Spleen (tissue), 11 donors: ENCODE data around the gene FNBP1. TPM values are rescaled to one million over a fixed set of nuclear protein-coding genes. Genes with fewer than 3 reads are reported as not detected.

ENCODE experiments used
- DNase-seq: peaks from one replicate; pipeline ENCODE4 v3.0.0-alpha.2; 2020
- H3K27ac ChIP-seq, 8 donors: fragments of 200-600 bp; sonication (generic) in 7 of 8; 1 replicate in 4 of 8; 2 replicates in 4 of 8; pipeline versions ENCODE4 v1.5.0 to v1.8.0; 2016 to 2021; ENCODE audit warnings: inconsistent platforms in 4 of 8, mild to moderate bottlenecking in 4 of 8, moderate library complexity in 1 of 8
- H3K27me3 ChIP-seq, 7 donors: fragments of 200-600 bp; sonication (generic) in 6 of 7; replicated peaks in 1 of 7; 1 replicate in 4 of 7; 2 replicates in 3 of 7; pipeline versions ENCODE4 v1.5.0 to v1.8.0; 2016 to 2021; ENCODE audit warnings: inconsistent platforms in 3 of 7, mild to moderate bottlenecking in 1 of 7
- H3K36me3 ChIP-seq, 6 donors: fragments of 200-600 bp; sonication (generic) in 5 of 6; 1 replicate in 4 of 6; 2 replicates in 2 of 6; pipeline versions ENCODE4 v1.5.0 to v1.8.0; 2016 to 2021; ENCODE audit warnings: inconsistent platforms in 2 of 6
- H3K4me1 ChIP-seq, 6 donors: fragments of 200-600 bp; sonication (generic) in 5 of 6; 1 replicate in 3 of 6; 2 replicates in 3 of 6; pipeline versions ENCODE4 v1.5.0 to v1.8.0; 2016 to 2021; ENCODE audit warnings: inconsistent platforms in 3 of 6
- H3K4me3 ChIP-seq, 8 donors: fragments of 200-600 bp; sonication (generic) in 7 of 8; 1 replicate in 4 of 8; 2 replicates in 4 of 8; pipeline versions ENCODE4 v1.5.0 to v1.8.0; 2016 to 2021; ENCODE audit warnings: inconsistent platforms in 4 of 8, mild to moderate bottlenecking in 4 of 8, moderate library complexity in 2 of 8
- H3K9me3 ChIP-seq, 8 donors: fragments of 200-600 bp; sonication (generic) in 7 of 8; 1 replicate in 4 of 8; 2 replicates in 4 of 8; pipeline versions ENCODE4 v1.5.0 to v1.8.0; 2016 to 2021; ENCODE audit warnings: inconsistent platforms in 4 of 8
- POLR2A ChIP-seq, 3 donors: fragments of 450-650 bp; IDR thresholded peaks; one replicate each; pipeline ENCODE4 v1.5.1; 2017; ENCODE audit warnings: antibody characterized with exemption in 3 of 3, mild to moderate bottlenecking in 1 of 3
- POLR2AphosphoS5 ChIP-seq, 3 donors: sonication (generic); formaldehyde crosslinking; IDR thresholded peaks; one replicate each; pipeline ENCODE4 v1.5.1; 2017; ENCODE audit warnings: antibody characterized with exemption in 3 of 3
- WGBS, 5 donors: extraction: QIAGEN DNeasy Blood & Tissue Kit in 3 of 5; methylation state at CpG; one replicate each; pipeline versions ENCODE4 v1.1.5 to v1.1.7; 2013 to 2018; 5-methylcytosine and 5-hydroxymethylcytosine counted together
- intact Hi-C: fragments of 100-400 bp; cut with DNase I; formaldehyde crosslinking; loops from one replicate; pipeline ENCODE4 v1.15.0; 2023; ENCODE audit warnings: low total_unique reads
- polyA plus RNA-seq, 3 donors: library from polyadenylated mRNA; stranded (reverse); fragments of 200-250 nt; gene quantifications; one replicate each; pipeline ENCODE4 v1.2.1, GENCODE V29; 2013
- total RNA-seq, 7 donors: library from RNA; depleted of rRNA in 3 of 7; stranded (reverse); fragments of >200 nt in 3 of 7; fragmentation: NEBNext Ultra II Directional in 4 of 7; extraction: Animal tissue kit (Norgen Biotek cat#: 25700) in 4 of 7; gene quantifications; one replicate each; pipeline versions ENCODE4 v1.1.0 to v1.2.1, GENCODE V29; 2016 to 2021
- TF ChIP-seq, protein P1 (sequence below), 11 experiments: fragments of 200-600 bp in 7 of 11; fragments of 450-650 bp in 4 of 11; sonication (generic) in 4 of 11; IDR thresholded peaks in 8 of 11; conservative IDR thresholded peaks in 3 of 11; 1 replicate in 7 of 11; 2 replicates in 4 of 11; pipeline versions ENCODE4 v1.4.0 to v1.8.0; 2016 to 2021; ENCODE audit warnings: antibody characterized with exemption in 11 of 11, inconsistent platforms in 4 of 11, mild to moderate bottlenecking in 1 of 11
- donor health status: healthy with polysubstance abuse.
- donor health status: DM: no; HTN: no; CAD: no; lungs with moderate emphysema.
- donor health status: DM: no; HTN: no; CAD: no.
- donor health status: Bipolar disorder and iron deficiency.
- donor health status: healthy.
- donor health status: DM: no; HTN: no; CAD: no.
- donor health status: DM: yes; HTN: yes; CAD: no.

FNBP1 gene
- total and polyA plus RNA-seq, 10 donors = 40.6 to 156 (median 146) TPM

DNA sequence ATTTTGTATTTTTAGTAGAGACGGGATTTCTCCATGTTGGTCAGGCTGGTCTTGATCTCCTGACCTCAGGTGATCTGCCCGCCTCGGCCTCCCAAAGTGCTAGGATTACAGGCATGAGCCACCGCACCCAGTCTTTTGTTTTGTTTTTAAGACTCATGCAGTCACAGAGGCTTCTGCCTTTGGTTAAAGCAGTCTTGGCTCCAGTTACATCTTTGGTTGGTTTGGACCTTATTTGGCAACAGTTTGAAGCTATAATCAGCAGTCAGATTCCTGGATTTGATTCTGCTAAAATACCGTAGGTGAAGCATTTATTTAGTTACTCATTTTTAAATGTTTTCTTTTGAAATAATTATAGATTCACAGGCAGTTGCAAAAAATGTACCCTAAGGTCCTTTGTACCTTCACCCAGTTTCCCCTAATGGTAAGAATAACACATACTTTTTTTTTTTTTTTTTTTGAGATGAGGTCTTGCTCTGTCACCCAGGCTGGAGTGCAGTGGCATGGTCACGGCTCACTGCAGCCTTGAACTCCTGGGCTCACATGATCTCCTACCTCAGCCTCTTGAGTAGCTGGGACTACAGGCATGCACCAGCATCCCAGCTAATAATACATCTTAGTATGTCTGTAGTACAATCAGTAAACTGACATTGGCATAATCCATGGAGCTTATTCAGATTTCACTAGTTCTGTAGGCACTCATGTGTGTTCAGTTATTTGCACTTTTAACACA lies 192.0 kb downstream of the FNBP1 start:
- H3K9me3 ChIP-seq = no peaks in the 10 kb centered on the region
- H3K36me3 ChIP-seq = peaks cover 4 to 74% (median 48%) of the 10 kb centered on the region in 6 donors
- 81 to 95% (median 93%) methylated on average over 6 of the region's 6 CpGs for WGBS, 5 donors
- peaks cover 0 to 47% (median 5%) of the 10 kb centered on the region in 6 donors for H3K4me1 ChIP-seq
- TF ChIP-seq POLR2A (IDR thresholded peaks at IDR 0.05) (no peak), POLR2AphosphoS5 (IDR thresholded peaks at IDR 0.05) (no peak)
- TF ChIP-seq, protein P1, sequence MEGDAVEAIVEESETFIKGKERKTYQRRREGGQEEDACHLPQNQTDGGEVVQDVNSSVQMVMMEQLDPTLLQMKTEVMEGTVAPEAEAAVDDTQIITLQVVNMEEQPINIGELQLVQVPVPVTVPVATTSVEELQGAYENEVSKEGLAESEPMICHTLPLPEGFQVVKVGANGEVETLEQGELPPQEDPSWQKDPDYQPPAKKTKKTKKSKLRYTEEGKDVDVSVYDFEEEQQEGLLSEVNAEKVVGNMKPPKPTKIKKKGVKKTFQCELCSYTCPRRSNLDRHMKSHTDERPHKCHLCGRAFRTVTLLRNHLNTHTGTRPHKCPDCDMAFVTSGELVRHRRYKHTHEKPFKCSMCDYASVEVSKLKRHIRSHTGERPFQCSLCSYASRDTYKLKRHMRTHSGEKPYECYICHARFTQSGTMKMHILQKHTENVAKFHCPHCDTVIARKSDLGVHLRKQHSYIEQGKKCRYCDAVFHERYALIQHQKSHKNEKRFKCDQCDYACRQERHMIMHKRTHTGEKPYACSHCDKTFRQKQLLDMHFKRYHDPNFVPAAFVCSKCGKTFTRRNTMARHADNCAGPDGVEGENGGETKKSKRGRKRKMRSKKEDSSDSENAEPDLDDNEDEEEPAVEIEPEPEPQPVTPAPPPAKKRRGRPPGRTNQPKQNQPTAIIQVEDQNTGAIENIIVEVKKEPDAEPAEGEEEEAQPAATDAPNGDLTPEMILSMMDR (IDR thresholded peaks at IDR 0.05 in 8 of 11, conservative IDR thresholded peaks at IDR 0.05 in 3 of 11) = no peak
- intact Hi-C loops = no loop called here
- no peak overlapping the region for H3K27ac ChIP-seq
- H3K4me3 ChIP-seq = no peak overlapping the region
- no peaks in the 10 kb centered on the region for H3K27me3 ChIP-seq
- DNase-seq = no peak

GRCh38 chr9:129849901-129850300 lies 193.1 kb downstream of the FNBP1 start:
- H3K27me3 ChIP-seq = no peaks in the 10 kb centered on the region
- no peak for DNase-seq
- H3K27ac ChIP-seq = no peak overlapping the region
- intact Hi-C loops = no loop called here
- no peaks in the 10 kb centered on the region for H3K9me3 ChIP-seq
- peaks cover 0 to 57% (median 15%) of the 10 kb centered on the region in 6 donors for H3K4me1 ChIP-seq
- H3K36me3 ChIP-seq = peaks cover 4 to 63% (median 42%) of the 10 kb centered on the region in 6 donors
- no peak overlapping the region for H3K4me3 ChIP-seq
- TF ChIP-seq POLR2A (IDR thresholded peaks at IDR 0.05) = no peak
- TF ChIP-seq, protein P1 (IDR thresholded peaks at IDR 0.05 in 8 of 11, conservative IDR thresholded peaks at IDR 0.05 in 3 of 11) = no peak
- no peak for TF ChIP-seq POLR2AphosphoS5 (IDR thresholded peaks at IDR 0.05)
- 76 to 85% (median 79%) methylated on average over 6 of the region's 6 CpGs for WGBS, 5 donors

DNA sequence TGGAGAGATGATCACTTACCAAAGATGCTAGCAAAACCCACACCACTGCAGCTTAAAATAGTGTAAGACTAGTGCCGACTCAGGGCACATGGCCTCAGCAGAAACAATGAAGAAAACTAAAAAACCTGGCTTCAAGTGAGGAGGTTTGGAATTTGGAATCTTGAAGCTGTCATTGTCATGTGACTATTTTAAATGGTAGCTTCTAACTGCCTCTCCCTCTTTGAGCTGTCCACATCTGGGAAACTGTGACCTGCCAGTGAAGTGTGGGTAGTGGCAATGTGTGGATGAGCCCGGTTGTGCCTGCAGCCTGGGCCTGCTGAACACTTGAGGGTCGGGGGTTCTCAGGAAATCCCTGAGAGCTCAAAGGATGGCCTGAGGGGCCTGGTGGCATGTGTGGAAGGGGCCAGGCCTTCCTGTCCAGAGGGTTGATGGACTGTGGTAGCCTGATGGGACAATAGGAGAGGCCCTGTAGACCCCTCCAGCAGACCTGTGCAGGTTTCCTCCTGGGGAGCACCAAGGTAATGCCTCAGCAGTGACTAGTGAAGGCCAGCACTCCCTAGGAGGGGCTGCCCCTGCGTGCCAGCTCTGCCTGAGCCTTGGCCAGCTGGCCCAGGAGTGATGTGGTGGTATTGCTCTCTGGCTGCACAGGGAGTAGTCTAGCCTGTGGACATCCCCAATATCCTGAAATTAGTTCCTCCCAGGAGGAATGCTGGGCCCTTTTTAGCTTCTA lies 194.1 kb downstream of the FNBP1 start:
- WGBS, 5 donors = 66 to 77% (median 73%) methylated on average over 4 of the region's 4 CpGs
- H3K27ac ChIP-seq = no peak overlapping the region
- DNase-seq = no peak
- H3K9me3 ChIP-seq = no peaks in the 10 kb centered on the region
- H3K4me3 ChIP-seq = no peak overlapping the region
- intact Hi-C loops = no loop called here
- peaks cover 0 to 54% (median 14%) of the 10 kb centered on the region in 6 donors for H3K4me1 ChIP-seq
- peaks cover 4 to 55% (median 39%) of the 10 kb centered on the region in 6 donors for H3K36me3 ChIP-seq
- TF ChIP-seq POLR2AphosphoS5 (IDR thresholded peaks at IDR 0.05) = no peak
- TF ChIP-seq, protein P1 (IDR thresholded peaks at IDR 0.05 in 8 of 11, conservative IDR thresholded peaks at IDR 0.05 in 3 of 11) = no peak
- TF ChIP-seq POLR2A (IDR thresholded peaks at IDR 0.05) = no peak
- H3K27me3 ChIP-seq = no peaks in the 10 kb centered on the region

DNA sequence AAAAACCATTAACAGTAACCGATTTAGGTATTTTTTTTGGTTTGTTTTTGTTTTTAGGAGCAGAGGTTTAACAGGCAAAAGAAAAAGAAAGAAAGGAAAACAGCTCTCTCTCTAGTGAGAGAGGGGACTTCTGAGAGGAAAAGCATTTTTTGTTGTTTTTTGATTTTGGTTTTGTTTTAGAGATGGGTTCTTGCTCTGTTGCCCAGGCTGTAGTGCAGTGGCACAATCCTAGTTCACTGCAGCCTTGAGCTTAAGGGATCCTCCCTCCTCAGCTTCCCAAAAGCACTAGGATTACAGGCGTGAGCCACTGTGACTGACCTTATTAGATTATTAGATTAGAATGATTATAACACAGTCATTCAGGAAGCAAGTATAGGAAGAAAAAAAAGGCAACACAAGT lies 197.6 kb downstream of the FNBP1 start:
- H3K4me3 ChIP-seq = no peak overlapping the region
- peaks cover 0 to 50% (median 14%) of the 10 kb centered on the region in 6 donors for H3K4me1 ChIP-seq
- peak overlapping the region in 4 of 8 donors; percentile 35 to 59 (median 46) for H3K27ac ChIP-seq
- no peaks in the 10 kb centered on the region for H3K27me3 ChIP-seq
- intact Hi-C loops = no loop called here
- H3K9me3 ChIP-seq = no peaks in the 10 kb centered on the region
- DNase-seq = no peak
- H3K36me3 ChIP-seq = peaks cover 3 to 43% (median 7%) of the 10 kb centered on the region in 6 donors
- WGBS, 5 donors = 35 to 50% (median 39%) methylated on average over 2 of the region's 2 CpGs
- TF ChIP-seq POLR2A (IDR thresholded peaks at IDR 0.05) (no peak), POLR2AphosphoS5 (IDR thresholded peaks at IDR 0.05) (no peak)
- TF ChIP-seq, protein P1 (IDR thresholded peaks at IDR 0.05 in 8 of 11, conservative IDR thresholded peaks at IDR 0.05 in 3 of 11) = no peak
